Stimulated activated naive B cell treated with anti-CD40 and anti-IgM and Interleukin-4, amounts not matched to agents 10 μg/mL and 1 μg/mL and 100 μg/mL, for 72 hours (primary cell): Measurements from ENCODE around the gene ARHGAP45.
A peak's percentile ranks its signal among the peaks of the same experiment; 100 is the strongest.

Source experiments
- ATAC-seq, 2 donors: fragments of 150-1000 bp; cut with Tn5 transposase; replicated peaks; 2 replicates each; pipeline ENCODE4 v1.10.0; 2021; ENCODE audit warnings: moderate library complexity in 1 of 2
- DNase-seq: peaks from one replicate; pipeline ENCODE4 v3.0.0; 2021
- H3K27ac Mint-ChIP-seq: one replicate; pipeline ENCODE4 v1.8.0; 2022; ENCODE audit warnings: mild to moderate bottlenecking, mixed read lengths
- H3K27me3 Mint-ChIP-seq, 2 donors: one replicate each; pipeline ENCODE4 v1.8.0; 2022; ENCODE audit warnings: mixed read lengths in 2 of 2
- H3K36me3 Mint-ChIP-seq, 2 donors: one replicate each; pipeline ENCODE4 v1.8.0; 2022; ENCODE audit warnings: mixed read lengths in 2 of 2, mild to moderate bottlenecking in 1 of 2
- H3K4me1 Mint-ChIP-seq, 2 donors: one replicate each; pipeline ENCODE4 v1.8.0; 2022; ENCODE audit warnings: mixed read lengths in 2 of 2, mild to moderate bottlenecking in 1 of 2
- H3K4me3 Mint-ChIP-seq, 2 donors: one replicate each; pipeline ENCODE4 v1.8.0; 2022; ENCODE audit warnings: mild to moderate bottlenecking in 2 of 2, mixed read lengths in 2 of 2, moderate library complexity in 1 of 2
- H3K9me3 Mint-ChIP-seq, 2 donors: one replicate each; pipeline ENCODE4 v1.8.0; 2022; ENCODE audit warnings: mixed read lengths in 2 of 2, mild to moderate bottlenecking in 1 of 2

The ARHGAP45 gene

DNA sequence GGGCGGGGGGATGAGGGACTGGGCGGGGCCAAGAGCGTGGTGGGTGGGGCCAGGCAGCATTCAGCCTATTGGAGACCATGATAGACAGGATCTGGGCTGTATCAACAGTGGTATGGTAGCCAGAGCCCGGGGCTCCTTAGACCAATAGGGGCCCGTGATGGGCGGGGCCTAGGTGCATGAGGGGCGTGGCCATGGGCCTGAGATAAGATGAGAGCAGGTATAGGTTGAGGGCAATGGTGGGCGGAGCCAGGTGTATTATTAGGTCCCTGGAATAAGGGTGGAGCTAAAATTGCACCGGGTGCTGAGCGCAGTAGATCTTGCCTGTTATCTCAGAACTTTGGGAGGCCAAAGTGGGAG lies 21.7 kb upstream of the ARHGAP45 start:
- Mint-ChIP-seq H3K27ac (no peak overlapping the region), H3K27me3 (no peaks in the 10 kb centered on the region), H3K4me3 (no peak overlapping the region), H3K9me3 (no peaks in the 10 kb centered on the region), H3K4me1 (peaks cover 5 to 18% of the 10 kb centered on the region in 2 donors), H3K36me3 (peaks cover 20 to 24% of the 10 kb centered on the region in 2 donors)
- ATAC-seq, result peak; percentile 54 to 63
- DNase-seq, result no peak

DNA sequence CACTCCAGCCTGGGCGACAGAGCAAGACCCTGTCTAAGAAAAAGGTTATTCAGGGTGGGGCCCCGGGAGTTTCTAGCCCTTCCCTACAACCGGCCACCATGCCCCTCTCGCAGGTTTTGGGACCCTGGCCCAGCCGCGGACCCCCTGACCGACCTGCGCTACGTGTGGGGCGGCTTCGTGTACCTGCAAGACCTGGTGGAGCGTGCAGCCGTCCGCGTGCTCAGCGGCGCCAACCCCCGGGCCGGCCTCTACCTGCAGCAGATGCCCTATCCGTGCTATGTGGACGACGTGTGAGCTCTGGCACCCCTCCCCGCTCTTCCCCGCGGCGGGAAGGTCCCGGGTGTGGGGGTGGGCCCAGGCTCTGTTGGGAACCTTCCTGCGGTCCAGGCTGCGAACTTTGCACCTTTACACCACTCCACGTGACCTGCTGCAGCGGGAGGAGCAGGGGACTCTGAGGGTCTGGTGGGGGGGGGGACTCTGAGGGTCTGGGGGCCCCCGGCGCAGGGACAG lies 20.8 kb upstream of the ARHGAP45 start:
- peaks cover 3 to 12% of the 10 kb centered on the region in 2 donors for H3K4me1 Mint-ChIP-seq
- no peaks in the 10 kb centered on the region for H3K9me3 Mint-ChIP-seq
- DNase-seq (no peak), ATAC-seq (no peak)
- H3K4me3 Mint-ChIP-seq, result no peak overlapping the region
- peaks cover 24 to 25% of the 10 kb centered on the region in 2 donors for H3K36me3 Mint-ChIP-seq
- no peak overlapping the region for H3K27ac Mint-ChIP-seq
- no peaks in the 10 kb centered on the region for H3K27me3 Mint-ChIP-seq

DNA sequence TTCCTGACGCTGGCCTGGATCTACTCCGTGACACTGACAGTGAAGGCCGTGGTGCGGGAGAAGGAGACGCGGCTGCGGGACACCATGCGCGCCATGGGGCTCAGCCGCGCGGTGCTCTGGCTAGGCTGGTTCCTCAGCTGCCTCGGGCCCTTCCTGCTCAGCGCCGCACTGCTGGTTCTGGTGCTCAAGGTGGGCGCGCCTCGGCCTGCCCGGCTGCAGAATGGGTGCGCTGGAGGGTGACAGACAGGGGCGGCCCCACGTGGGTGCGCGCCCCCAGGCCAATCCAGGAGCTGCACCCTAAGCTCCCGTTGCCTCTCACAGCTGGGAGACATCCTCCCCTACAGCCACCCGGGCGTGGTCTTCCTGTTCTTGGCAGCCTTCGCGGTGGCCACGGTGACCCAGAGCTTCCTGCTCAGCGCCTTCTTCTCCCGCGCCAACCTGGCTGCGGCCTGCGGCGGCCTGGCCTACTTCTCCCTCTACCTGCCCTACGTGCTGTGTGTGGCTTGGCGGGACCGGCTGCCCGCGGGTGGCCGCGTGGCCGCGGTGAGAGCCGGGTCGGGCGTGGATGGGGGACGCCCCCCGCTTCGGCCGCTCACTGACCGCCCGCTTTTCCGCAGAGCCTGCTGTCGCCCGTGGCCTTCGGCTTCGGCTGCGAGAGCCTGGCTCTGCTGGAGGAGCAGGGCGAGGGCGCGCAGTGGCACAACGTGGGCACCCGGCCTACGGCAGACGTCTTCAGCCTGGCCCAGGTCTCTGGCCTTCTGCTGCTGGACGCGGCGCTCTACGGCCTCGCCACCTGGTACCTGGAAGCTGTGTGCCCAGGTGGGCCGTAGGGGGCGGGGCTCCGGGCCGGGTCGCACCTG lies 19.9 kb upstream of the ARHGAP45 start:
- Mint-ChIP-seq H3K9me3 (no peaks in the 10 kb centered on the region), H3K27me3 (no peaks in the 10 kb centered on the region), H3K36me3 (peaks cover 31 to 32% of the 10 kb centered on the region in 2 donors), H3K4me3 (no peak overlapping the region), H3K4me1 (peaks cover 0 to 6% of the 10 kb centered on the region in 2 donors), H3K27ac (no peak overlapping the region)
- DNase-seq (no peak), ATAC-seq (no peak)

DNA sequence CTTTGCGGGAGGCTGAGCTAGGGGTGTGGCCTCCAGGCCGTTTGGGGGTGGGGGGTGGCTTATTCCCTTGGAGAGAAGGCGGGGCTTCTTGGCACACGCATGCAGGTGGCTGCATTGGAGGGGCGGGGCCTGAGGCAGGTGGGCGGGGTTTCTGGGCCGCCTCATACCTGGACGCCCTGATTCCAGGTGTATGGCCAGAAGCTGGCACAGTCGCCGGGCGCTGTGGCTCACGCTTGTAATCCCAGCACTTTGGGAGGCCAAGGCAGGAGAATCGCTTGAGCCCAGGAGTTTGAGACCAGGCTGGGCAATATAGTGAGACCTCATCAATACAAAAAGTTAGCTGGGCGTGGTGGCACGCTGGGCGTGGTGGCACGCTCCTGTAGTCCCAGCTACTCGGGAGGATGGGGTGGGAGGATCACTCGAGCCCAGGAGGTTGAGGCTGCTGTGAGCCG lies 19.2 kb upstream of the ARHGAP45 start:
- peaks cover 1 to 3% of the 10 kb centered on the region in 2 donors for H3K4me1 Mint-ChIP-seq
- no peak overlapping the region for H3K4me3 Mint-ChIP-seq
- no peaks in the 10 kb centered on the region for H3K27me3 Mint-ChIP-seq
- no peak overlapping the region for H3K27ac Mint-ChIP-seq
- no peaks in the 10 kb centered on the region for H3K9me3 Mint-ChIP-seq
- peaks cover 28 to 30% of the 10 kb centered on the region in 2 donors for H3K36me3 Mint-ChIP-seq
- ATAC-seq (no peak), DNase-seq (no peak)

- no peak for DNase-seq
Observed at GRCh38 chr19:1049106-1049505, 17.9 kb upstream of the ARHGAP45 start.

GRCh38 chr19:1049800-1050199 lies 17.2 kb upstream of the ARHGAP45 start:
- DNase-seq (no peak), ATAC-seq (no peak)
- Mint-ChIP-seq H3K4me3 (no peak overlapping the region), H3K27me3 (no peaks in the 10 kb centered on the region), H3K36me3 (peaks cover 39 to 40% of the 10 kb centered on the region in 2 donors), H3K4me1 (peaks cover 2 to 8% of the 10 kb centered on the region in 2 donors), H3K9me3 (no peaks in the 10 kb centered on the region), H3K27ac (no peak overlapping the region)

More at GRCh38 chr19:1049106-1049505, 17.9 kb upstream of the ARHGAP45 start:
- Mint-ChIP-seq H3K36me3 (peaks cover 39 to 40% of the 10 kb centered on the region in 2 donors), H3K4me3 (no peak overlapping the region), H3K27me3 (no peaks in the 10 kb centered on the region), H3K9me3 (no peaks in the 10 kb centered on the region), H3K4me1 (peaks cover 2 to 8% of the 10 kb centered on the region in 2 donors), H3K27ac (no peak overlapping the region)
- ATAC-seq, result no peak

DNA sequence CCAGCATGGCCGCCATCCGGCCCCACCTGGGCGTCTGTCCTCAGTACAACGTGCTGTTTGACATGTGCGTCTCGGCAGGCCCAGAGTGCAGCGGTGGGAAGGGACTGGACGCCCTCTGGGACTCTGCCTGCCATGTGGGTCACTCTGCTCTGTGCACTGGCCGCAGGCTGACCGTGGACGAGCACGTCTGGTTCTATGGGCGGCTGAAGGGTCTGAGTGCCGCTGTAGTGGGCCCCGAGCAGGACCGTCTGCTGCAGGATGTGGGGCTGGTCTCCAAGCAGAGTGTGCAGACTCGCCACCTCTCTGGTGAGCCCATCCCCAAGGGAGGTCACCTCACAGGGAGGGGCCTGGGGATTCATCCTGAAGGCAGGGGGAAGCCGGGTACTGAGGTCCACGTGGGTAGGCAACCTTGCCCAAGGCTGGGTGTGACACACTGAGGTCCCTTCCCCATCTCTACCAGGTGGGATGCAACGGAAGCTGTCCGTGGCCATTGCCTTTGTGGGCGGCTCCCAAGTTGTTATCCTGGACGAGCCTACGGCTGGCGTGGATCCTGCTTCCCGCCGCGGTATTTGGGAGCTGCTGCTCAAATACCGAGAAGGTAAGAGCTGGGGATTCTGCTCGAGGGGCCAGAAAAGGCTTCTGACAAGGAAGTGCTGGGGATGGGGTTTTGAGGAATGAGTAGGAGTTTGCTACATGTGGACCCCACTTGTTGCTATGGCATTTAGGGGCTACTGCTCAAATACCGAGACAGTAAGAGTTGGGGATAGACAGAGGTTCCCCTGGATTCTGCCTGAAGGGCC lies 15.8 kb upstream of the ARHGAP45 start:
- Mint-ChIP-seq H3K27me3 (no peaks in the 10 kb centered on the region), H3K4me3 (no peak overlapping the region), H3K36me3 (peaks cover 44 to 46% of the 10 kb centered on the region in 2 donors), H3K27ac (no peak overlapping the region), H3K4me1 (peaks cover 2 to 8% of the 10 kb centered on the region in 2 donors), H3K9me3 (peaks cover under 1 to 2% of the 10 kb centered on the region in 2 donors)
- DNase-seq (no peak), ATAC-seq (no peak)

DNA sequence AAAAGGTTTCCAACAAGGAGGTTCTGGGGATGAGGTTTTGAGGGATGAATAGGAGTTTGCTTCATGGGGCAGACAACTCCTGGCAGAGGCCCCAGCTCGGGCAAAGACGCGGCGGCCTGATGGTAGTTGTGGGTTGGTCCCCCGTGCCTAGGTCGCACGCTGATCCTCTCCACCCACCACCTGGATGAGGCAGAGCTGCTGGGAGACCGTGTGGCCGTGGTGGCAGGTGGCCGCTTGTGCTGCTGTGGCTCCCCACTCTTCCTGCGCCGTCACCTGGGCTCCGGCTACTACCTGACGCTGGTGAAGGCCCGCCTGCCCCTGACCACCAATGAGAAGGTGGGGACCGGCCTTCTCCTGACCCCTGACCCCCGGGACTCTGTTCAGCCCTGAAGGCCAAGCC lies 15.2 kb upstream of the ARHGAP45 start:
- H3K4me1 Mint-ChIP-seq, result peaks cover 6 to 10% of the 10 kb centered on the region in 2 donors
- no peaks in the 10 kb centered on the region for H3K27me3 Mint-ChIP-seq
- H3K27ac Mint-ChIP-seq, result no peak overlapping the region
- H3K4me3 Mint-ChIP-seq, result no peak overlapping the region
- ATAC-seq, result no peak
- no peak for DNase-seq
- peaks cover 7 to 8% of the 10 kb centered on the region in 2 donors for H3K9me3 Mint-ChIP-seq
- H3K36me3 Mint-ChIP-seq, result peaks cover 48 to 52% of the 10 kb centered on the region in 2 donors

DNA sequence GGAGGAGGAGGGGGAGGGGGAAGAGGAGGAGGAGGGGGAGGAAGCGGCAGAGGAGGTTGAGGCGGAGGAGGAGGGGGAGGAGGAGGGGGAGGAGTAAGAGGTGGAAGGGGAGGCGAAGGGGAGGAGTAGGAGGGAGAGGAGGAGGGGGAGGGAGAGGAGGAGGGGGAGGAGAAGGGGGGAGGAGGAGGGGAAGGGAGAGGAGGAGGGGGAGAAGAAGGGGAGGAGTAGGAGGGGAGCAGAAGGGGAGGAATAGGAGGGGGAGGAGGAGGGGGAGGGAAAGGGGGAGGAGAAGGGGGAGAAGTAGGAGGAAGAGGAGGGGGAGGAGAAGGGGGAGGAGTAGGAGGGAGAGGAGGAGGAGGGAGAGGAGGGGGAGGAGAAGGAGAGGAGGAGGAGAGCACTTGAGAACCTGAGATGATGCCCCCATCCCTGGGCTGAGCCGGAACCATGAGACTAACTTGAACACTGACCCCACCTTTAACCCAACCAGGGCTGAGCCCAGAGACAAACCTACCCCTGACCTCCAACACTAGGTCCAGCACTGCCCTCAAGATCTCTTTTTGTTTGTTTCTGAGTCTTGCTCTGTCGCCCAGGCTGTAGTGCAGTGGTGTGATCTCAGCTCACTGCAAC lies 14.5 kb upstream of the ARHGAP45 start:
- peak; percentile 36 to 44 for ATAC-seq
- no peak overlapping the region for H3K27ac Mint-ChIP-seq

GRCh38 chr19:1053176-1054101 lies 13.5 kb upstream of the ARHGAP45 start:
- H3K4me1 Mint-ChIP-seq, result peaks cover 6 to 12% of the 10 kb centered on the region in 2 donors

More for the DNA sequence above, 14.5 kb upstream of the ARHGAP45 start:
- peaks cover 49 to 59% of the 10 kb centered on the region in 2 donors for H3K36me3 Mint-ChIP-seq
- H3K27me3 Mint-ChIP-seq, result no peaks in the 10 kb centered on the region
- H3K9me3 Mint-ChIP-seq, result peaks cover 11 to 12% of the 10 kb centered on the region in 2 donors
- H3K4me3 Mint-ChIP-seq, result no peak overlapping the region
- DNase-seq, result no peak
- H3K4me1 Mint-ChIP-seq, result peaks cover 6 to 12% of the 10 kb centered on the region in 2 donors

DNA sequence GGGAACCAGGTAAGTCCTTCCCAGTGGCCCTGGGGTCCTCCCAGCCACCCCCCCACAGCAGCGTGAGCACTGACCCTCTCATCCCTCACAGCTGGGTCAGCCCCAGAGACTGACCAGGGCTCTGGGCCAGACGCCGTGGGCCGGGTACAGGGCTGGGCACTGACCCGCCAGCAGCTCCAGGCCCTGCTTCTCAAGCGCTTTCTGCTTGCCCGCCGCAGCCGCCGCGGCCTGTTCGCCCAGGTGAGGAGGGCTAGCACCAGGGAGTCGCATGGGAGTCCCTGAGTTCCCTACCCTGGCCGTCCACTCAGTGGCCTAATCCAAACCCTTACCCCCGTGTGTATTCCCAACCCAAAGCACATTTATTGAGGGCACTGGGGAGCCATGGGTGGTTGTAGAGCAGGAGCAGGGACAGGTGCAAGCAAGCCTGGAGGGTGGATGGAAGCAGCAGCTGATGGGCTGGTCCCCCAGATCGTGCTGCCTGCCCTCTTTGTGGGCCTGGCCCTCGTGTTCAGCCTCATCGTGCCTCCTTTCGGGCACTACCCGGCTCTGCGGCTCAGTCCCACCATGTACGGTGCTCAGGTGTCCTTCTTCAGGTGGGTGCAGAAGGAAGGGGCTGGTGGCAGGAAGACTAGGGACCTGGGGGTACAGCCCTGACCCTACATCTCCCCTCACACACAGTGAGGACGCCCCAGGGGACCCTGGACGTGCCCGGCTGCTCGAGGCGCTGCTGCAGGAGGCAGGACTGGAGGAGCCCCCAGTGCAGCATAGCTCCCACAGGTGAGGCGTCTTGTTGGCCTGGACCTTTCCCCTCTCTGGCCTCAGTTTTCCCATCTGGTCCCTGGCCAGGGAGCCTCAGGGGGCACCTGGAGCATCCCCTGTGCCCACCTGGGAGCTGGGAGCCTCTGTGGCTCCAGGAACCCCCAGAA lies 12.6 kb upstream of the ARHGAP45 start:
- peaks cover 13 to 20% of the 10 kb centered on the region in 2 donors for H3K9me3 Mint-ChIP-seq
- H3K36me3 Mint-ChIP-seq, result peaks cover 63 to 72% of the 10 kb centered on the region in 2 donors
- no peaks in the 10 kb centered on the region for H3K27me3 Mint-ChIP-seq
- DNase-seq (no peak), ATAC-seq (no peak)
- peak overlapping the region; percentile 37 for H3K27ac Mint-ChIP-seq
- H3K4me1 Mint-ChIP-seq, result peaks cover 6 to 12% of the 10 kb centered on the region in 2 donors
- no peak overlapping the region for H3K4me3 Mint-ChIP-seq

More at GRCh38 chr19:1053176-1054101, 13.5 kb upstream of the ARHGAP45 start:
- Mint-ChIP-seq H3K36me3 (peaks cover 58 to 69% of the 10 kb centered on the region in 2 donors), H3K27ac (no peak overlapping the region), H3K9me3 (peaks cover 13 to 18% of the 10 kb centered on the region in 2 donors), H3K27me3 (no peaks in the 10 kb centered on the region), H3K4me3 (no peak overlapping the region)
- ATAC-seq, result peak; percentile 21 to 35
- no peak for DNase-seq

GRCh38 chr19:1055028-1055425 lies 11.9 kb upstream of the ARHGAP45 start:
- DNase-seq, result no peak
- ATAC-seq, result no peak
- peak overlapping the region; percentile 37 for H3K27ac Mint-ChIP-seq
- peaks cover 6 to 12% of the 10 kb centered on the region in 2 donors for H3K4me1 Mint-ChIP-seq
- H3K4me3 Mint-ChIP-seq, result no peak overlapping the region
- H3K36me3 Mint-ChIP-seq, result peaks cover 69 to 79% of the 10 kb centered on the region in 2 donors
- peaks cover 13 to 20% of the 10 kb centered on the region in 2 donors for H3K9me3 Mint-ChIP-seq
- H3K27me3 Mint-ChIP-seq, result no peaks in the 10 kb centered on the region
